WERI-Rb-1 (cell line): ENCODE data around the gene MMUT.

Experiments
- DNase-seq: peaks from one replicate; pipeline ENCODE4 v3.0.0-alpha.2; 2020
- H3K27ac ChIP-seq: fragments of 250-450 bp; sonication (Bioruptor Pico); 2 replicates; pipeline ENCODE4 v1.5.1; 2020; ENCODE audit warnings: mild to moderate bottlenecking, moderate library complexity
- H3K27me3 ChIP-seq: fragments of 250-450 bp; sonication (Bioruptor Pico); 2 replicates; pipeline ENCODE4 v1.5.1; 2021; ENCODE audit warnings: mild to moderate bottlenecking, low read depth, moderate library complexity; ENCODE audit not compliant: insufficient read depth, severe bottlenecking
- H3K36me3 ChIP-seq: fragments of 250-450 bp; sonication (Bioruptor Pico); 2 replicates; pipeline ENCODE4 v1.5.1; 2020; ENCODE audit warnings: mild to moderate bottlenecking, moderate library complexity
- H3K4me3 ChIP-seq: 2 replicates; pipeline ENCODE4 v1.5.1; 2011; ENCODE audit warnings: low read depth, mild to moderate bottlenecking, control low read depth, low read length
- H3K9me3 ChIP-seq: fragments of 250-450 bp; sonication (Bioruptor Pico); 2 replicates; pipeline ENCODE4 v1.5.1; 2021; ENCODE audit warnings: mild to moderate bottlenecking, moderate library complexity; ENCODE audit not compliant: severe bottlenecking
- CTCF ChIP-seq: IDR thresholded peaks from 2 replicates; pipeline ENCODE4 v1.5.1; 2011; ENCODE audit warnings: low read depth, mild to moderate bottlenecking, control low read depth, inconsistent platforms, low read length

The MMUT gene

GRCh38 chr6:49454787-49455709 is 8.0 kb downstream of the MMUT start:
- no peak overlapping the region for H3K4me3 ChIP-seq
- H3K27ac ChIP-seq, result no peak overlapping the region
- TF ChIP-seq CTCF, result no peak
- H3K36me3 ChIP-seq, result peaks cover 70% of the 10 kb centered on the region
- no peak for DNase-seq
- no peaks in the 10 kb centered on the region for H3K9me3 ChIP-seq
- H3K27me3 ChIP-seq, result no peaks in the 10 kb centered on the region

- H3K4me3 ChIP-seq, result no peak overlapping the region
- peaks cover 76% of the 10 kb centered on the region for H3K36me3 ChIP-seq
- no peak for DNase-seq
- no peaks in the 10 kb centered on the region for H3K9me3 ChIP-seq
- no peaks in the 10 kb centered on the region for H3K27me3 ChIP-seq
- TF ChIP-seq CTCF, result no peak
- no peak overlapping the region for H3K27ac ChIP-seq
Measured at GRCh38 chr6:49453221-49453620, 9.8 kb downstream of the MMUT start.

- Histone ChIP-seq H3K4me3 (no peak overlapping the region), H3K36me3 (peaks cover 47% of the 10 kb centered on the region), H3K27ac (no peak overlapping the region), H3K9me3 (no peaks in the 10 kb centered on the region), H3K27me3 (no peaks in the 10 kb centered on the region)
- TF ChIP-seq CTCF, result no peak
- no peak for DNase-seq
Measured at GRCh38 chr6:49430866-49431265, 32.2 kb downstream of the MMUT start.

GRCh38 chr6:49430187-49430586 is 32.9 kb downstream of the MMUT start:
- no peak for DNase-seq
- no peaks in the 10 kb centered on the region for H3K9me3 ChIP-seq
- no peak for TF ChIP-seq CTCF
- no peaks in the 10 kb centered on the region for H3K27me3 ChIP-seq
- H3K36me3 ChIP-seq, result peaks cover 41% of the 10 kb centered on the region
- no peak overlapping the region for H3K27ac ChIP-seq
- no peak overlapping the region for H3K4me3 ChIP-seq

- Histone ChIP-seq H3K27me3 (no peaks in the 10 kb centered on the region), H3K4me3 (no peak overlapping the region), H3K36me3 (no peaks in the 10 kb centered on the region), H3K9me3 (no peaks in the 10 kb centered on the region), H3K27ac (no peak overlapping the region)
- no peak for TF ChIP-seq CTCF
- no peak for DNase-seq
Measured at GRCh38 chr6:49423817-49424216, 39.2 kb downstream of the MMUT start.
